Measurements from ENCODE around the gene HAVCR2.
A peak's percentile ranks its signal among the peaks of the same experiment; 100 is the strongest.
"Not testable (repeated sequence)": the region's sequence is repeated elsewhere in the genome, so short reads cannot be mapped to it uniquely, and the experiment has no call there.

Gene HAVCR2

GRCh38 chr5:157086751-157087359 lies 22.0 kb downstream of the HAVCR2 start:
- no peak for DNase-seq

- no peak for DNase-seq
Measured at GRCh38 chr5:157085930-157086329, 22.9 kb downstream of the HAVCR2 start.

DNA sequence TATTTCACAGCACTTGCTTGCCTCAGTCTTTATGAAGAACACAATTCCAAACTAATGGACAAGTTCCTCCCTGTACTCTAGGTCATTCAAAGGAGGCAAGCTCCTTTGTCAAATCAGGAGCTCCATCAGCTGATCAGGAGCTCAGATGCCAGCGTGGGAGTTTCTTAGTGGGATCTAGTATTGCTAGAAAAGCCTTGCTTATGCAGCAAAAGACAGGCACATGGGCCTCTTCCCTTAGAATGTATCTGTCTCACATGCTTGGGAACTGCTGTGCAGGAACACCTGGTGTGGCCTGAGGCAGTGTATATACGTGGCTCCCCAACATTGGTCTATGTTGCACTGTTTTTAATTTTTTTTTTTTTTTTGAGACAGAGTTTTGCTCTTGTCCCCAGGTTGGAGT lies 28.6 kb downstream of the HAVCR2 start:
- no peak for DNase-seq

DNA sequence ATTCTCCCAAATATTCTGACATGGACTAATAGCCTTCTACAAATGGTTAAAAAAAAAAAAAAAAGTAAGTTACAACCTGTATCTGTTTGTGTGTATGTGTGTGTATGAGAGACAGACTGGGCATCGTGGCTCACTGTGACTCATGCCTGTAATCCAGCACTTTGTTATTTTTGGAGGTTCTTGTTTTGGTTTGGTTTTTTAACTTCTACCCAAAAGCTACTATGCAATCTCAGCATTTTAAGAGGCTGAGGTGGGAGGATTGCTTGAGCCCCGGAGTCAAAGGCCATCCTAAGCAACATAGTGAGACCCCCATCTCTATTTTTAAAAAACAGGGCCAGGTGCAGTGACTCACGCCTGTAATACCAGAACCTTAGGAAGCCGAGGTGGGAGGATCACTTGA lies 32.3 kb downstream of the HAVCR2 start:
- DNase-seq = no peak

DNA sequence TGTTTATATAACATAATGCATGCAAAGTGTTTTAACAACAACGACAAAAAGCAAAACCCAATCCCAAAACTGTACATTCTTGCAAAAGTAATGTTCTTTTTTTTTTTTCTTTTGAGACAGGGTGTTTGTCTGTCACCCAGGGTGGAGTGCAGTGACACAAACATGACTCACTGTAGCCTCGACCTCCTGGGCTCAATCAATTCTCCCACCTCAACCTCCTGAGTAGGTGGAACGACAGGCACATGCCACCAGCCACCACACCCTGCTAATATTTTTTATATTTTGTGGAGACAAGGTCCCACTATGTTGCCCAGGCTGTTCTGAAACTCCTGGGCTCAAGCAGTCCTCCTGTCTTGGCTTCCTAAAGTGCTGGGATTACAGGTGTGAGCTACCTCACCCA lies 36.3 kb downstream of the HAVCR2 start:
- peak; percentile 36 for DNase-seq

GRCh38 chr5:157069949-157070348 lies 38.9 kb downstream of the HAVCR2 start:
- DNase-seq = no peak

DNA sequence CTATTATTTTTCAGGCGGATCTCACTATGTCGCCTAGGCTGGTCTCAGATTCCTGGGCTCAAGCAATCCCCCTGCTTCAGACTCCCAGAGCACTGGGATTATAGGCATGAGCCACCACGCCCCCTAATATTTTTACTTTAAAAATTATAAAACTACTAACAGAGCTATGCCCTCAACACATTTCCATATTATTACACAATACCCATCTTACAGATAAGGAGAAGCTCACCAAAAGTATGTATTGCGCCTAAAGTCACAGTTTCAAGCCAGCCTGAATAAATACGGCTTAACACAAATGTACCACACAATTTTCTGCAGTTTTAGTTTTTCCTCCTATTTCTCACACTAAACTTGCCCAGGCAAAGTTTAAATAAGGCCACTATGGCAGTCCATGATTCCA lies 40.1 kb downstream of the HAVCR2 start:
- DNase-seq = no peak

- DNase-seq = no peak
Measured at GRCh38 chr5:157068339-157068738, 40.5 kb downstream of the HAVCR2 start.

DNA sequence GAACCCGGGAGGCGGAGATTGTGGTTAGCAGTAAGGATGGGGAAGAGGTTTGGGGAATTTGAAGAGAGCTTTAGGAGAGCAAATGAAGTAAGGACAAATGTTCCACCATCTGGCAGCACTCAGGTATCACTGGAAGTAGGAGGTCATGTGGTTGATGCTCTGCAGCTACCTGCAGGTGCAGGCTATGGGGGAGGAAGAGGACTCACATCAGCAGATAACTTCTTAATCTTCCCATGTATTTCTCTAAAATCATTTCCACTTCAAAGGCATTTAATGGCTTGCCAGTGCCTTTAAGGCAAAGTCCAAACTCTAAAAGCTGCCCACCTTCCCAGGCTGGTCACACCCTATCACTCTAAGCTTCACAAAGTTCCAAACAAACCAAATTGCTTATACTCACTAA lies 41.8 kb downstream of the HAVCR2 start:
- DNase-seq = no peak

DNA sequence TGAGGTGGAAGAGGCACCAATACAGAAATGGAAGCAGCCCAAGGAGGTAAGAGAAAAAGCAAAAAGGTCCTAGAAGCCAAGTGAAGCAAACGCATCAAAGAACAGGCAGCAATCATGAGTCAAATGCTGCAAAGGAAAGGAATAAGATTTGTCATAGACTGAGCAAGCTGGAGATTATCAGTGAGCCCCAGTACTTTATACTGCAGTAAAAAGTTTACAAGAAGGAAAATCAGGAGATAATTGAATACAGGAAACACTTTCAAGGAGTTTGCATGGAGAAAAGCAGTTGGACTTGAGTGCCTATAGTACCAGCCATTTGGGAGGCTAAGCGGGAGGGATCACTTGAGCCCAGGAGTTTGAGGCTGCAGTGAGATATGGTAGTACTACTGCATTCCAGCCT lies 42.8 kb downstream of the HAVCR2 start:
- no peak for DNase-seq

- DNase-seq = no peak
Measured at GRCh38 chr5:157063776-157064430, 44.9 kb downstream of the HAVCR2 start.

- DNase-seq = no peak
Measured at GRCh38 chr5:157059891-157060290, 49.0 kb downstream of the HAVCR2 start.

DNA sequence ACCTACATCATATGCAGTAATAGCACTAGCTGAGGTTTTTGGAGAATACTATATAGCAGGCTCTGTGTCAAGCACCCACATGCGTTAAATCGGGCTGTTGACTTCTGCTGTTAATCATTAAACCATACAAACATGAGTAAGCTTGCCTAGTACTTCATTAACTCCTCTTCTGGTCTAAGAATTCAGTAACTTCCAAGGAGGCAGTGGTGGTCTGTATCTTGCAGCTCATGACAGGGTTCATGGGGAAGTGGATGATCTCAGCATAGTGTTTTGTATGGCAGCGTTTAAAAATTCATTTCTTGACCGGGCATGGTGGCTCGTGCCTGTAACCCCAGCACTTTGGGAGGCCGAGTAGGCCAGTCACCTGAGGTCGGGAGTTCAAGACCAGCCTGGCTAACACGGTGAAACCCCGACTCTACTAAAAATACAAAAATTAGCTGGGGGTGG lies 49.7 kb downstream of the HAVCR2 start, which contains the start of gene HAVCR1:
Gene HAVCR1, minus strand, starts transcription at position 24 of the 447 bp plus-strand sequence. CDS start 1,173 bp downstream, outside the sequence.
- DNase-seq = no peak

GRCh38 chr5:157057459-157058370 lies 51.1 kb downstream of the HAVCR2 start:
- DNase-seq = no peak

DNA sequence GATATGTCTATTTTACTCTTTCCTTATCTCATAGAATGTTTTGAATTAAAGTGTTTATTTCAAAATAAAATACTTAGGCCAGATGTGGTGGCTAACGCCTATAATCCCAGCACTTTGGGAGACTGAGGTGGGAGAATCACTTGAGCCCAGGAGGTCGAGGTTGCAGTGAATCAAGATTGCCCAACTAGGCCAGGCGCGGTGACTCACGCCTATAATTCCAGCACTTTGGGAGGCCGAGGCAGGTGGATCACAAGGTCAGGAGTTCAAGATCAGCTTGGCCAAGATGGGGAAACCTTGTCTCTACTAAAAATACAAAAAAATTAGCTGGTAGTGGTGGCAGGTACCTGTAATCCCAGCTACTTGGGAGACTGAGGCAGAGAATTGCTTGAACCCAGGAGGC lies 52.0 kb downstream of the HAVCR2 start:
- DNase-seq = not testable (repeated sequence)

DNA sequence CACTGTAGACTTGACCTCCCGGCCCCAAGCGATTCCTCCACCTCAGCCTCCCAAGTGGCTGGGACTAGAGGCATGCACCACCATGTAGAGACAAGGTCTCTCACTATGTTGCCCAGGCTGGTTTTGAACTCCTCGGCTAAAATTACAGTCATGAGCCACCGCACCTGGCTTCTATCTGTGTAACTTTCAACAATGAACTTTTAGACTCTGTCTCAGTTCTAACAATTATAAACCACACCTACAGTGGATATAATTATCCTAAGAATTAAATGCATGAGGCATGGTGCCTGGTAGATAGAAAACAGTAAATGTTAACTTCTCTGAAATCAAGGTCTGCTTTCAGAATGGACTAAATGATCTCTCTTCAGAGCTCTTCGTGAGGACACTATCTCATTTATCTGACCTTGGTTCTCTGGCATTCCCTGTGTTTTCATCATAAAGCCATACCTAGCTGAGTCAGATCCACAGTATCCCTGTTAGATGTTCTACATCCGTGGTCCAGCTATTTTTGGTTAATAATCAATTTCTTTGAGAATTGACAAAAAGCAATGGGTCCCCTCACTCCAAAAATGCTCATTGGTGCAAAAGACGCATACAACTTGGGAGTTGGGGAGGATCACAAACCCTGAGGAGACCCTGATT lies 57.1 kb downstream of the HAVCR2 start:
- no peak for DNase-seq

GRCh38 chr5:157050050-157050449 lies 58.8 kb downstream of the HAVCR2 start:
- DNase-seq = no peak

GRCh38 chr5:157049605-157050004 lies 59.2 kb downstream of the HAVCR2 start:
- no peak for DNase-seq

DNA sequence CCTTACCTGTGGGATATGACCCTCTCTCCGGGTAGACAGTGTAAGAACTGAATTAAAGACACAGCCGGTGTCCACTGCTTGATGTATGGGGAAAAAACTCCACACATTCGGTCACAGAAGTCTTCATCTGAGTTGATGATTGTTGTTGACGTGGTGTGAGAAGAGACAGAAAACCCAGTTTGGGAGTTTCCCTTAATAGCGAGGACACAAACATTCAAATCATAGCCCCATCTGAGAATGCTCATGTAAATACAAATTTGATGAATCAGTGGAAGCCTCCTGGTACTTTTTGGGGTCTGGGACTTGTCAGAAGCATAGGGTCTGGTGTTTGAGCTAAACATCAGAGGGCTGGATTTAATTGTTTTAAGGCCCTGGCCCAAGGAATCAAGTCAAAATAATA lies 60.9 kb downstream of the HAVCR2 start:
- DNase-seq = no peak

GRCh38 chr5:157047016-157047415 lies 61.8 kb downstream of the HAVCR2 start:
- DNase-seq = not testable (repeated sequence)

DNA sequence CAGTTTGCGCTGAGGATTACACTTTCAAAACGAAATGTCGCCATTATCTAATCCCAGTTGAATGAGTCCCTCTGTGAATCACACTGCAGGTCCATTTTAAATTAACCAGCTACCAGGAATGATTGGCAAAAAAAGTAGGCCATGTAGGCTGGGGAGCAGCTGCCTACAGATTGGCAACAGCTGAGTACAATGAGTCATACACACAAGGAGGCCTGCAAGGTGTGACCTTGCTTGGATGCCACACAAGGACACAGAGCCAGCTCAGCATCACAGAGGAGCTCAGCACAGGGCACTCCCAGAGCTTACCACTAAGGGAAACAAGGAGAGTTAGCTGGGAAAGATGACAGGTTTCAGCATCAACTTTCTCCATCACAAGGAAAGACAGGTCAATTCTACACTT lies 62.8 kb downstream of the HAVCR2 start:
- peak; percentile 25 for DNase-seq

- DNase-seq = no peak
Measured at GRCh38 chr5:157045601-157046000, 63.2 kb downstream of the HAVCR2 start.

- DNase-seq = no peak
Measured at GRCh38 chr5:157038568-157039187, 70.2 kb downstream of the HAVCR2 start.
